Activated CD4-positive, alpha-beta T cell treated with anti-CD3 and anti-CD28 coated beads, Interleukin-10, Interleukin-2, amounts not matched to agents 100 ng/mL and 50 ng/mL, durations not matched to agents 16 hours and 8 hours (primary cell): ENCODE data around the gene MND1.
"Not testable (repeated sequence)": the region's sequence is repeated elsewhere in the genome, so short reads cannot be mapped to it uniquely, and the experiment has no call there.

Experiments used
- DNase-seq: peaks from one replicate; pipeline ENCODE4 v3.0.0-alpha.2; 2020

The MND1 gene

GRCh38 chr4:153408932-153409331 is 64.4 kb downstream of the MND1 start:
- DNase-seq = no peak

DNA sequence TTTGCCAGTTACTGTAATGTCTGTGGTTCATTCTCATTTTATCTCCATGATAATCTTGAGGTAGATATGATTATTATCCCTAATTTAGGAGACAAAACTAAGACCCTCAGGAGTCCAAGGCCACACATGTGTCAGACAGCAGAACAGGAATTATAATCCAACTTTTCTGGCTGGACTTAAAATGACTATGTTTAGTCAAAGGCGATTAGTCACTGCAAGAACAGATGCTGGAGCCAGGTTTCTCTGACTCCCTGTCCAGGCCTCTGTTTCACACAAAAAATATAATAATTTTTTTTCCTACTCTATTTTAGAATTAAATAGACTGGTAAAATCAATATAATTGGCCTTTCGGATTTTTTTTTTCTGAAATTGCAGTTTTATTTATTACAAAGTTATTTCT is 64.9 kb downstream of the MND1 start:
- no peak for DNase-seq

DNA sequence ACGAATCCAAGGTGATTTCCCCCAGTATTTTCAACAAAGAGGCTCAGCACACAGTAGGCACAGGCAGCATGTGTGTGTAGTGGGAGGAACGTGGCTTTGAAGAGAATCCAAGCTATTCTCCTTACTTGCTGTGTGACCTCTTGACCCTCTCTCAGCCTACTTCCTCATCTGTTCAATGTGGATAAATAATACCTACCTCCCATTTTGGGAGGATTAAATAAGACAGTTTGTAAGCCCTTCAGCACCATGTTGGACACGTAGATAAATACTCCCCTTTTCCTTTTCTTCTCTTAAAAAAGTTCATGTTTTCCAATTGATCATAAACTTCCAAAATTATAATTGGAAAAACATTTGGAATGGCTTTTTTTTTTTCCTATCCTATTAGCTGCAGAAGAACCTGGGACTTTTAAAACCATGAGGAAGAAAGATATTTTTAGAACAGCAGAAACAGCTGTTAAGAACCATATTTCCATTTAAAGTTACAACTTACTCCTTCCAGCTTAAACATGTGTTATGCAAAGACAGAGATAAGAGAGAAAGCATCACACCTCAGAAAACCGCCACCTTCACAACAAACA is 65.5 kb downstream of the MND1 start:
- no peak for DNase-seq

- no peak for DNase-seq
Measured at GRCh38 chr4:153413842-153414241, 69.4 kb downstream of the MND1 start.

GRCh38 chr4:153416456-153416855 is 72.0 kb downstream of the MND1 start:
- not testable (repeated sequence) for DNase-seq

DNA sequence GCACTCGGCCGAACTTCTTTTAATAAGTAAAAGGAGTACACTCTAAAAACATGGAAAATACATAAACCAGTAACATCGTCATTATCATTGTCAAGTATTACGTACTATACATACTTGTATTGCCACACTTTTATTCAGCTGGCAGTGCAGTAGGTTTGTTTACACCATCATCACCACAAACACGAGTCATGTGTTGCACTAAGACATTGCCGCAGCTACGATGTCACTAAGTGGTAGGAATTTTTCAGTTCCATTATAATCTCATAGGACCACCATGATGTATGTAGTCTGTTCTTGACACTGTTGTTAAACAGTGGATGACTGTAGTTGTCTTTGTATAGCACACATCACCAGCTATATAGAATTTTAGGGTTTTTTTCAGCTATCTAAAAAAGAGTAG is 73.6 kb downstream of the MND1 start:
- DNase-seq = no peak

GRCh38 chr4:153418558-153418957 is 74.1 kb downstream of the MND1 start:
- DNase-seq = no peak

- DNase-seq = no peak
Measured at GRCh38 chr4:153419029-153419428, 74.5 kb downstream of the MND1 start.

- no peak for DNase-seq
Measured at GRCh38 chr4:153419673-153420278, 75.3 kb downstream of the MND1 start.

DNA sequence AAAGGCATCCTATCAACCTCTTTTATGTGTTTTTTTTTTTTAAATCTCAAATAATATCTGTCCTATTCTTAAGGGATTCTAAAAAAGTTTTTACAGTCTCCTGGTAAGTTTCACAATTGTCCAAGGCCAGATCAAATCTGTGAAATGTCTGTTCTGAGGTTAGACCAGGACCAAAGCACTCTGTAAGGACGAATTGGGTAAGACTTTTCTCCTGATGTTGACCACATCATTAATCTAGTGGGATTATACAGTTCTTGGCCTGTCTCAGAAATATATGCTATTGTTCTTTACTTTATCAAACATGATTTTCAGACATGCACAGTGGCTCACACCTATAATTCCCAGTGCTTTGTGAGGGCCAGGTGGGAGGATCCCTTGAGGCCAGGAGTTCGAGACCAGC is 75.9 kb downstream of the MND1 start:
- DNase-seq = no peak

DNA sequence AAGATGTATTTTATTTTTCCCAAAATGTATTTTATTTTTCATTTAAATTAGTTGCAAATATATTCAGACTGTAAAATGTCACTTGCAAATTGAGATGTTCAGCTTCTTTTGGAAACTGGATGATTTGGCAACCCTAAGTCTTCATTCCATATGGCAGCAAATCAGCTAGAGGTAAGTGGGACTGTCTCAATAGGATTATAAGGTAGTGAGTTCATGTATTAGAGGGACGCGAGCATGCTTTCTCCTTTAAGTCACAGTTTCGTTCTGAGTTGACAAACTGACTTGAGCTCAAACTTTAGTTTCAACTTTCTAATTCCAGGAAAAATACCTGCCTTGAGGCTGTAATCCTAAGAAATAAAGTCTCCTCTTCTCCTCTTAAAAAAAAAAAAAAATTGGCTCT is 77.5 kb downstream of the MND1 start:
- peak; percentile 80 for DNase-seq

- peak; percentile 41 for DNase-seq
Measured at GRCh38 chr4:153426207-153426885, 81.9 kb downstream of the MND1 start.

DNA sequence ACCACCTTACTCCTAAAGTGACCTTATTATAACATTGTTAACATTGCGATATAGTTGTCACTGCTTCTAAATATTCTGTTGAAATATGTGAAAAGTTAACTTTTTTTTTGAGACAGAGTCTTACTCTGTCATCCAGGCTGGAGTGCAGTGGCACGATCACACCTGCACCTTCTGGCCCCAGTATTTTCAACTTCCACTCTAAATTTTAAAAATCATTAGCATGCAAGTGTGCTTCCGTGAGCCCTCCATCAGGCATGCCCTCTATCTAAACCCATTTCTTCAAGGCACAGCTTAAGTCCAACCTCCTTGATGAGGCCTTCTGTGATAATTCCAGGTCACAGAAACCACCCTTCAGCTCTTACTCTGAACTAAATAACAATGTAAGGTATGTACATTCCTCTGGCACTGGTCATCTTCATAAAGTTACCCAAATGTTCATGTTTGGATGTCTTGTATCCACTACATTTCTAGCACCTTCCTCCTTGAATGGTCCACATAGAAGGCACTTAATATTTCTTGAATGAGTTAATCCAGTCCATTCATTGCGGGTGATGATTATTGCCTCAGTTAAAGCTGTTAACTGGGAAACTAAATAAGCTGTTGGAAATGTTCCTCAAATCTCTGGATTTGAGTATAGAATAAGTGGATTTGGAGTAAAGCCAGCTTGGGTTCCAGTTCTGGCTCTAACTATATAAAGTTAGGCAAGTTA is 83.0 kb downstream of the MND1 start:
- DNase-seq = no peak

- DNase-seq = no peak
Measured at GRCh38 chr4:153428941-153429475, 84.5 kb downstream of the MND1 start.

GRCh38 chr4:153432965-153433753 is 88.7 kb downstream of the MND1 start:
- DNase-seq = peak; percentile 95

GRCh38 chr4:153433754-153434105 is 89.2 kb downstream of the MND1 start:
- no peak for DNase-seq

GRCh38 chr4:153434190-153434589 is 89.7 kb downstream of the MND1 start:
- DNase-seq = peak; percentile 41

- DNase-seq = peak; percentile 31
Measured at GRCh38 chr4:153438916-153439756, 94.6 kb downstream of the MND1 start.

DNA sequence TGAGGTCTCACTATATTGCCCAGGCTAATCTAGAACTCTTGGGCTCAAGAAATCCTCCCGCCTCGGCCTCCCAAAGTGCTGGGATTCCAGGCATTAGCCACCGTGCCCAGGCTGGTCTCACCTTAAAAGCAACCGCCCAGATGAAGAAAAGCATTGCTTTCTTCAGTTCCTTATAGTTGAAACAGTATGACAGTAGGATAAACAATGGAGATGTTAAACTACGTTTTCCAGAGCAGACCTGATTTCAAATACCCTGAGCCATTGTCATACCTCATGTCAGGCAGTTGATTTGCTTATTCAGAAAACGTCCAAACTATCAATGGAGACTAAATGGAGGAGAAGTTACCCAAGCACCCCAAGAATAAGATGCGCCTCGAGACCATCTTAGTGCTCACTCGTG is 95.3 kb downstream of the MND1 start:
- no peak for DNase-seq

DNA sequence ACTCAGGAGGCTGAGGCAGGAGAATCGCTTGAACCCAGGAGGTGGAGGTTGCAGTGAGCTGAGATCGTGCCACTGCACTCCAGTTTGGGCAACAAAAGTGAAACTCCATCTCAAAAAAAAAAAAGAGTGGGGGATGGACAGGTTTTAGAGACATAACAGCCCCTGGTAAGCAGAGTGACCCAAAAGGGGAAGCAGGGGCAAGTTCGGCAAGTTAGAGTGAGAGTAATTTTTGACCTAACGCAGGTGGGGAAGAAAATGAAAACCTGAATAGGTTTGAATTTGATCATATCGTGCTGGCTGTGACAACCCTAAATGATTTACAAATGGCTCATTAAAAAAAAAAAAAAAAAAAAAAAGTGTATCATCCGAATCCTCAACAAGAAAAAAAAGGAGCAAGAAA is 96.0 kb downstream of the MND1 start:
- DNase-seq = no peak

GRCh38 chr4:153447175-153447905 is 102.9 kb downstream of the MND1 start:
- no peak for DNase-seq
